Hepatocyte (in vitro differentiated cells): ENCODE measurements around the gene CCDC69.

Source experiments
- CTCF ChIP-seq: fragments of 200-600 bp; sonication (generic); IDR thresholded peaks from 2 replicates; pipeline ENCODE4 v1.5.1; 2016; ENCODE audit warnings: antibody characterized with exemption, mild to moderate bottlenecking; ENCODE audit not compliant: poor library complexity
- EZH2phosphoT487 ChIP-seq: fragments of 200-600 bp; sonication (generic); IDR thresholded peaks from one replicate; pipeline ENCODE4 v1.6.1; 2018; ENCODE audit warnings: antibody characterized with exemption, mild to moderate bottlenecking, low read depth, moderate library complexity; ENCODE audit not compliant: unreplicated experiment, severe bottlenecking

DNA sequence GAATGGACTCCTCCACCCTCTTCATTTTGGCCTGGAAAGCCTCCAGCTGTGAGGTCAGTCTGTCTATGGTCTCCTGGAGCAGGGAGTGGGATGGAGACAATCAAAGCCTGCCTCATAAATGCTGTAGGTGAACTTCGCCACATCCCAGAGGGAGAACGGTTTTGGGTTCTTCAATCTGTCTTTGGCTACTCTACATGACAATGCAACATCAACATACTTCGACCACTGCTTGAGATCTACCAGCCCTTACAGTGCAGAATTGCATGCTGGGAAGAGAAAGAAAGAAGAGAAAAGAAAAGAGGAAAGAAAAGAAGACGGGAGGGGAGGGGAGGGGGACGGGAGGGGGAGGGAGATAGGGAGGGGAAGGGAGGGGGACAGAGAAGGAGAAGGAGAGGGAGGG, 37.8 kb downstream of the CCDC69 start:
- TF ChIP-seq CTCF: no peak
- TF ChIP-seq EZH2phosphoT487: no peak
